ENCODE results near the gene UMODL1.

UMODL1 gene

GRCh38 chr21:42135386-42136052, 64.4 kb downstream of the UMODL1 start:
- no peak for FAIRE-seq

GRCh38 chr21:42137191-42137904, 66.2 kb downstream of the UMODL1 start:
- FAIRE-seq: no peak

- no peak for FAIRE-seq
These were observed 69.2 kb downstream of the UMODL1 start for GRCh38 chr21:42140196-42140934.

GRCh38 chr21:42141643-42142042, 70.5 kb downstream of the UMODL1 start:
- FAIRE-seq: no peak

GRCh38 chr21:42142141-42142540, 71.0 kb downstream of the UMODL1 start:
- no peak for FAIRE-seq

GRCh38 chr21:42142627-42143026, 71.5 kb downstream of the UMODL1 start:
- no peak for FAIRE-seq

- FAIRE-seq: no peak
These were observed 72.0 kb downstream of the UMODL1 start for GRCh38 chr21:42143111-42143510.

- FAIRE-seq: no peak
These were observed 73.1 kb downstream of the UMODL1 start for GRCh38 chr21:42144221-42144620.

GRCh38 chr21:42144679-42145568, 73.8 kb downstream of the UMODL1 start:
- FAIRE-seq: no peak

- no peak for FAIRE-seq
These were observed 74.6 kb downstream of the UMODL1 start for GRCh38 chr21:42145569-42146272.

- no peak for FAIRE-seq
These were observed 75.2 kb downstream of the UMODL1 start for GRCh38 chr21:42146273-42146805.

- no peak for FAIRE-seq
These were observed 75.7 kb downstream of the UMODL1 start for GRCh38 chr21:42146821-42147220.

GRCh38 chr21:42147386-42148020, 76.4 kb downstream of the UMODL1 start:
- FAIRE-seq: no peak

GRCh38 chr21:42148097-42148496, 77.0 kb downstream of the UMODL1 start:
- no peak for FAIRE-seq

- FAIRE-seq: no peak
These were observed 77.5 kb downstream of the UMODL1 start for GRCh38 chr21:42148584-42148983.

GRCh38 chr21:42149656-42150473, 78.7 kb downstream of the UMODL1 start:
- no peak for FAIRE-seq

GRCh38 chr21:42150474-42151085, 79.5 kb downstream of the UMODL1 start:
- FAIRE-seq: no peak

- FAIRE-seq: no peak
These were observed 80.2 kb downstream of the UMODL1 start for GRCh38 chr21:42151148-42151947.

- FAIRE-seq: no peak
These were observed 80.8 kb downstream of the UMODL1 start for GRCh38 chr21:42151948-42152220.

Data from colon (tissue), 2 donors.